Loucy (cell line): ENCODE measurements around the gene FNDC8.
A peak's percentile ranks its signal among the peaks of the same experiment; 100 is the strongest.

Experiments used
- H2AFZ ChIP-seq: fragments of 200-600 bp; sonication (generic); 2 replicates; pipeline ENCODE4 v1.6.0; 2016; ENCODE audit warnings: antibody characterized with exemption, mild to moderate bottlenecking, low read length, moderate library complexity
- H3F3A ChIP-seq: fragments of 200-600 bp; 2 replicates; pipeline ENCODE4 v1.6.0; 2016; ENCODE audit warnings: antibody characterized with exemption, low read depth, mild to moderate bottlenecking
- H3K27me3 ChIP-seq: fragments of 200-600 bp; sonication (generic); 2 replicates; pipeline ENCODE4 v1.6.1; 2014; ENCODE audit warnings: low read length, mild to moderate bottlenecking; ENCODE audit not compliant: insufficient read depth, poor library complexity, severe bottlenecking
- H3K36me3 ChIP-seq: fragments of 200-600 bp; sonication (generic); 2 replicates; pipeline ENCODE4 v1.6.1; 2016; ENCODE audit warnings: low read length; ENCODE audit not compliant: insufficient read depth
- H3K4me1 ChIP-seq: fragments of 200-600 bp; sonication (generic); 2 replicates; pipeline ENCODE4 v1.5.1; 2014; ENCODE audit warnings: low read length, mild to moderate bottlenecking; ENCODE audit not compliant: insufficient read depth, poor library complexity, severe bottlenecking
- H3K4me2 ChIP-seq: fragments of 200-600 bp; sonication (generic); 2 replicates; pipeline ENCODE4 v1.6.0; 2014; ENCODE audit warnings: antibody characterized with exemption, low read length, low read depth, mild to moderate bottlenecking; ENCODE audit not compliant: poor library complexity, severe bottlenecking
- H3K4me3 ChIP-seq: fragments of 200-600 bp; sonication (generic); 2 replicates; pipeline ENCODE4 v1.5.1; 2014; ENCODE audit warnings: low read length, mild to moderate bottlenecking, mixed read lengths; ENCODE audit not compliant: poor library complexity, severe bottlenecking
- H3K79me2 ChIP-seq: fragments of 200-600 bp; sonication (generic); 2 replicates; pipeline ENCODE4 v1.6.1; 2014; ENCODE audit warnings: low read length; ENCODE audit not compliant: insufficient read depth
- H3K9ac ChIP-seq: fragments of 200-600 bp; sonication (generic); 2 replicates; pipeline ENCODE4 v1.6.0; 2014; ENCODE audit warnings: mild to moderate bottlenecking, low read depth, low read length, moderate library complexity; ENCODE audit not compliant: poor library complexity, severe bottlenecking
- H3K9me2 ChIP-seq: fragments of 200-600 bp; sonication (generic); replicated peaks from 2 replicates; pipeline ENCODE4 v1.6.1; 2016; ENCODE audit warnings: low read depth, low read length, mixed read lengths
- H3K9me3 ChIP-seq: fragments of 200-600 bp; sonication (generic); 2 replicates; pipeline ENCODE4 v1.6.1; 2014; ENCODE audit warnings: mild to moderate bottlenecking, antibody characterized with exemption, low read length, low read depth; ENCODE audit not compliant: insufficient read depth
- H4K20me1 ChIP-seq: fragments of 200-600 bp; sonication (generic); 2 replicates; pipeline ENCODE4 v1.6.0; 2014; ENCODE audit warnings: antibody characterized with exemption, low read length, mild to moderate bottlenecking; ENCODE audit not compliant: insufficient read depth, poor library complexity, severe bottlenecking
- CTCF ChIP-seq: fragments of 200-600 bp; sonication (generic); conservative IDR thresholded peaks from 2 replicates; pipeline ENCODE4 v1.5.1; 2014; ENCODE audit warnings: mild to moderate bottlenecking, antibody characterized with exemption, low read length
- EZH2phosphoT487 ChIP-seq: fragments of 200-600 bp; IDR thresholded peaks from 2 replicates; pipeline ENCODE4 v1.6.1; 2018; ENCODE audit warnings: antibody characterized with exemption, mild to moderate bottlenecking, moderate library complexity, borderline replicate concordance

FNDC8 gene

GRCh38 chr17:35141681-35142466 is 20.5 kb downstream of the FNDC8 start, which contains the start of gene NLE1:
Gene NLE1, minus strand, starts transcription at chr17:35142303. Its CDS starts 28 bp downstream, at chr17:35142275.
- TF ChIP-seq EZH2phosphoT487, result no peak
- peak; percentile 74 for TF ChIP-seq CTCF

GRCh38 chr17:35142467-35142796 is 21.0 kb downstream of the FNDC8 start:
- peak overlapping the region; percentile 84 for H3K4me2 ChIP-seq
- H3K27me3 ChIP-seq, result no peaks in the 10 kb centered on the region
- H3F3A ChIP-seq, result no peaks in the 10 kb centered on the region
- peaks cover 41% of the 10 kb centered on the region for H3K79me2 ChIP-seq
- H3K4me1 ChIP-seq, result peaks cover 19% of the 10 kb centered on the region
- no peak overlapping the region for H3K9ac ChIP-seq
- no peak overlapping the region for H3K4me3 ChIP-seq
- no peaks in the 10 kb centered on the region for H3K9me3 ChIP-seq
- no peaks in the 10 kb centered on the region for H3K9me2 ChIP-seq
- H4K20me1 ChIP-seq, result peaks cover 5% of the 10 kb centered on the region
- H2AFZ ChIP-seq, result peak overlapping the region; percentile 98; the same call in 1 of the 2 replicates
- no peak for TF ChIP-seq EZH2phosphoT487
- no peak for TF ChIP-seq CTCF
- peaks cover 19% of the 10 kb centered on the region; the same call in 1 of the 2 replicates for H3K36me3 ChIP-seq

More at GRCh38 chr17:35141681-35142466, 20.5 kb downstream of the FNDC8 start, which contains the start of gene NLE1:
- H3K79me2 ChIP-seq, result peaks cover 41% of the 10 kb centered on the region
- peak within 1 kb of the TSS; percentile 100 for H3K4me3 ChIP-seq
- H4K20me1 ChIP-seq, result peaks cover 5% of the 10 kb centered on the region
- H3K4me1 ChIP-seq, result peaks cover 19% of the 10 kb centered on the region
- H3K4me2 ChIP-seq, result peak within 1 kb of the TSS; percentile 84
- H3F3A ChIP-seq, result no peaks in the 10 kb centered on the region
- peak within 1 kb of the TSS; percentile 98 for H2AFZ ChIP-seq
- H3K36me3 ChIP-seq, result peaks cover 25% of the 10 kb centered on the region; the same call in 1 of the 2 replicates
- no peaks in the 10 kb centered on the region for H3K9me2 ChIP-seq
- peak within 1 kb of the TSS; percentile 92 for H3K9ac ChIP-seq
- H3K9me3 ChIP-seq, result no peaks in the 10 kb centered on the region
- H3K27me3 ChIP-seq, result no peaks in the 10 kb centered on the region

- Histone ChIP-seq H3K4me2 (no peak overlapping the region), H3K27me3 (no peaks in the 10 kb centered on the region), H3K9ac (no peak overlapping the region), H4K20me1 (peaks cover under 1% of the 10 kb centered on the region), H3K79me2 (peaks cover 21% of the 10 kb centered on the region), H3K36me3 (no peaks in the 10 kb centered on the region), H3K9me3 (no peaks in the 10 kb centered on the region), H3K9me2 (no peaks in the 10 kb centered on the region), H3K4me3 (no peak overlapping the region), H2AFZ (no peak overlapping the region), H3K4me1 (peaks cover 12% of the 10 kb centered on the region), H3F3A (no peaks in the 10 kb centered on the region)
- TF ChIP-seq CTCF (no peak), EZH2phosphoT487 (no peak)
Measured at GRCh38 chr17:35144840-35145239, 23.4 kb downstream of the FNDC8 start.
